ENCODE measurements around the gene SLC6A6.

SLC6A6 gene

DNA sequence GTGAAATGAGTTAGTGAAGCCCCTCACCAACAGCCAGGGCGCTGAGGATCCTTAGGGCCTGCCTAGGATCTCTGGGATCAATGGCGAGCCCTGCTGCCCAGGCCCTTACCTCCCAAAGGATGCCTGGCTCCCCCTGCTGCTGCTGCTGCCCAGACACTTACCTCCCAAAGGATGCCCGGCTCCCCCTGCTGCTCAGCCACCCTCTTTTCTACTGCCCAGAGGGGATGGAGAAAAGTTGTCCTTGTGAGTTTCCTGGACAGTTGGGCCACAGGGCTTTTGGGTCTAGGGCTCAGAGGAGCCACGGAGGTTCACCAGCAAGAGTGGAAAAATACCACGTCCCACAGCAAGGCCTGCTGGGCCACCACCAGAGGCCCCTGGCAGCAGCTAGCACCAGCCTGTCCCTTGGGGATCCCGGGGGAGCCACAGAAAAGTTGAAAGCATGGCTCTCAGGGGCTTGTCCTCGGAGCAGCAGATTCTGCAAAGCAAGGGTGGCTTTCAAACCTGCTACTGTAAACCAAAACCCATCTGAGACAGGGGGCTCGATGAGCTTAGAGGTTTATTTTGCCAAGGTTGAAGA lies 59.4 kb downstream of the SLC6A6 start:
- Histone ChIP-seq H3K27me3 (ENCODE audit: low read length) (no peaks in the 10 kb centered on the region), H3K79me2 (ENCODE audit: insufficient read depth, low read length) (no peaks in the 10 kb centered on the region), H3K9me2 (replicated peaks; ENCODE audit: insufficient read depth, low read length) (no peaks in the 10 kb centered on the region), H3K36me3 (ENCODE audit: low read length) (no peaks in the 10 kb centered on the region), H3K4me3 (ENCODE audit: insufficient read depth, low read length, poor library complexity, severe bottlenecking) (no peak overlapping the region), H3K4me2 (ENCODE audit: low read depth, low read length, poor library complexity, severe bottlenecking) (no peak overlapping the region), H3K9me3 (ENCODE audit: insufficient read depth, low read length) (no peaks in the 10 kb centered on the region), H3K27ac (ENCODE audit: low read depth, low read length) (no peak overlapping the region), H3K9ac (ENCODE audit: low read length) (no peak overlapping the region), H3F3A (ENCODE audit: insufficient read depth) (no peaks in the 10 kb centered on the region), H4K20me1 (ENCODE audit: low read depth, low read length) (no peaks in the 10 kb centered on the region), H2AFZ (ENCODE audit: low read depth, low read length, severe bottlenecking) (no peak overlapping the region)
- no peak for TF ChIP-seq EZH2phosphoT487 (conservative IDR thresholded peaks at IDR 0.05; ENCODE audit: low read length)
- TF ChIP-seq, protein P1, sequence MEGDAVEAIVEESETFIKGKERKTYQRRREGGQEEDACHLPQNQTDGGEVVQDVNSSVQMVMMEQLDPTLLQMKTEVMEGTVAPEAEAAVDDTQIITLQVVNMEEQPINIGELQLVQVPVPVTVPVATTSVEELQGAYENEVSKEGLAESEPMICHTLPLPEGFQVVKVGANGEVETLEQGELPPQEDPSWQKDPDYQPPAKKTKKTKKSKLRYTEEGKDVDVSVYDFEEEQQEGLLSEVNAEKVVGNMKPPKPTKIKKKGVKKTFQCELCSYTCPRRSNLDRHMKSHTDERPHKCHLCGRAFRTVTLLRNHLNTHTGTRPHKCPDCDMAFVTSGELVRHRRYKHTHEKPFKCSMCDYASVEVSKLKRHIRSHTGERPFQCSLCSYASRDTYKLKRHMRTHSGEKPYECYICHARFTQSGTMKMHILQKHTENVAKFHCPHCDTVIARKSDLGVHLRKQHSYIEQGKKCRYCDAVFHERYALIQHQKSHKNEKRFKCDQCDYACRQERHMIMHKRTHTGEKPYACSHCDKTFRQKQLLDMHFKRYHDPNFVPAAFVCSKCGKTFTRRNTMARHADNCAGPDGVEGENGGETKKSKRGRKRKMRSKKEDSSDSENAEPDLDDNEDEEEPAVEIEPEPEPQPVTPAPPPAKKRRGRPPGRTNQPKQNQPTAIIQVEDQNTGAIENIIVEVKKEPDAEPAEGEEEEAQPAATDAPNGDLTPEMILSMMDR (IDR thresholded peaks at IDR 0.05; ENCODE audit: insufficient read depth, low read length, poor library complexity, severe bottlenecking): peak; percentile 43

DNA sequence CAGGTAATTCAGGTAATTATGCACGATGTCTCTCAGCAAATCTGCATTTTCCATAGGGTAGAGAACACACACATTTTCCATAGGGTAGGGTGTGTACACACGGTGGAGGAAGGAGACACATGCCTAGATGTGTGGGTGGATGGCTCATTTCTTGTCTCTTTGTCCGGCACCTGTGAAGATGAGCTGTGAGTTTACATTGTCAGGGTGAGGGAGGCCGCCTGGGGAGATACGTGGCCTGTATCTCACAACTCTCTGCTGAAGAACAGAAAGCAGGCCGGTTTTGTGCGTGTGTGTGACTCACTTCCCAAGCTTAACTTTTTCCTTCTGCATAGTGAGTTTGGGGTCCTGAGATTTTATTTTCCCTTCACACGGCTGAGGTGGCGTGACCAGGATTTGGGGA lies 60.3 kb downstream of the SLC6A6 start:
- Histone ChIP-seq H3K36me3 (ENCODE audit: low read length) (no peaks in the 10 kb centered on the region), H3K4me3 (ENCODE audit: insufficient read depth, low read length, poor library complexity, severe bottlenecking) (no peak overlapping the region), H3K4me2 (ENCODE audit: low read depth, low read length, poor library complexity, severe bottlenecking) (no peak overlapping the region), H3K27me3 (ENCODE audit: low read length) (no peaks in the 10 kb centered on the region), H3F3A (ENCODE audit: insufficient read depth) (no peaks in the 10 kb centered on the region), H4K20me1 (ENCODE audit: low read depth, low read length) (no peaks in the 10 kb centered on the region), H3K9me2 (replicated peaks; ENCODE audit: insufficient read depth, low read length) (no peaks in the 10 kb centered on the region), H3K79me2 (ENCODE audit: insufficient read depth, low read length) (no peaks in the 10 kb centered on the region), H3K9me3 (ENCODE audit: insufficient read depth, low read length) (no peaks in the 10 kb centered on the region), H2AFZ (ENCODE audit: low read depth, low read length, severe bottlenecking) (no peak overlapping the region), H3K27ac (ENCODE audit: low read depth, low read length) (no peak overlapping the region), H3K9ac (ENCODE audit: low read length) (no peak overlapping the region)
- TF ChIP-seq, protein P1 (IDR thresholded peaks at IDR 0.05; ENCODE audit: insufficient read depth, low read length, poor library complexity, severe bottlenecking): no peak
- no peak for TF ChIP-seq EZH2phosphoT487 (conservative IDR thresholded peaks at IDR 0.05; ENCODE audit: low read length)

DNA sequence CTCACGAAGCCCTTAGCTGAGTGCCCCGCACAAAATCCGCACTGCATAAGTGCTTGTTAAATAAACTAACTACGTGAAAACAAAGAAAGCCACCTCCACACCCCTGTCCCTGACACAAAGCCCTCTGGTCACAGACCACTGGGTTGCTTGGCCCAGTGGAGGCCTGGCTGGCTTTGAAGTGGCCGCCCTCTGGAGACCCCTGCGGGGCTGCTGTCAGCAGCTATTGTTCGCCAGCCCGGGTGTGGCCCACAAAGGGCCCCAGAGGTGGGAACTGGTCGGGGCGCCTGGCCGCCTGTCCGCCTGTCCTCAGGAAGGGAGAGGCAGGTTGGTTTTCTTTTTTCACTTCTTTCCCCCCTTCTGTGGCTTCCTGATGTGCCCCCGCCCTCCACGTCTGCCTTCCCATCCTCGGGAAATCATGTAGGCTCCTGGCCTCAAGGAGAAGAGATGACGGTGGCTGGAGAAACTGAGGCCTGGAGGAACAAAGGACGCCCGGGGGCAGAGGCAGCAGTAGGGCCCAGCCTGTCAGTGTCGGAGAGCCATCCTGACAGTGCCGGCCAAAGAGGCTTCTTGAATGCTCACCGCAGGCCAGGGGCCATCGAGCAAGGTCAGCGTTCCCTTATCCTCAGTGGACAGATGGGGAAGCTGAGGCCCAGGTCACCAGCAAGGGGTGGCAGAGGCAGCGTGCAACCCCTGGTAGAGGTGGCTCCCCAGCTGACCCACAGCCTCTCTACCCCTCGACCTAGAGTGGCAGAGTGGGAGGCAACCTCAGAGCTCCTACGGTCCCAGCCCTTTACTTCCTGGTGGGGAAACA lies 61.1 kb downstream of the SLC6A6 start:
- Histone ChIP-seq H3K79me2 (ENCODE audit: insufficient read depth, low read length) (no peaks in the 10 kb centered on the region), H3K27ac (ENCODE audit: low read depth, low read length) (no peak overlapping the region), H3K4me2 (ENCODE audit: low read depth, low read length, poor library complexity, severe bottlenecking) (no peak overlapping the region), H3K36me3 (ENCODE audit: low read length) (no peaks in the 10 kb centered on the region), H3K27me3 (ENCODE audit: low read length) (no peaks in the 10 kb centered on the region), H3F3A (ENCODE audit: insufficient read depth) (no peaks in the 10 kb centered on the region), H3K4me3 (ENCODE audit: insufficient read depth, low read length, poor library complexity, severe bottlenecking) (no peak overlapping the region), H3K9me3 (ENCODE audit: insufficient read depth, low read length) (no peaks in the 10 kb centered on the region), H3K9ac (ENCODE audit: low read length) (no peak overlapping the region), H3K9me2 (replicated peaks; ENCODE audit: insufficient read depth, low read length) (no peaks in the 10 kb centered on the region), H2AFZ (ENCODE audit: low read depth, low read length, severe bottlenecking) (no peak overlapping the region), H4K20me1 (ENCODE audit: low read depth, low read length) (no peaks in the 10 kb centered on the region)
- TF ChIP-seq, protein P1 (IDR thresholded peaks at IDR 0.05; ENCODE audit: insufficient read depth, low read length, poor library complexity, severe bottlenecking): no peak
- TF ChIP-seq EZH2phosphoT487 (conservative IDR thresholded peaks at IDR 0.05; ENCODE audit: low read length): no peak

All from SU-DHL-6 (cell line).